GM19193 (cell line): ENCODE data around the gene CALY.

Experiments
- POLR2A ChIP-seq: IDR thresholded peaks from 4 replicates; pipeline ENCODE4 v1.6.1; 2011; ENCODE audit not compliant: insufficient read depth, insufficient read length; ENCODE audit errors: extremely low read depth

CALY gene

DNA sequence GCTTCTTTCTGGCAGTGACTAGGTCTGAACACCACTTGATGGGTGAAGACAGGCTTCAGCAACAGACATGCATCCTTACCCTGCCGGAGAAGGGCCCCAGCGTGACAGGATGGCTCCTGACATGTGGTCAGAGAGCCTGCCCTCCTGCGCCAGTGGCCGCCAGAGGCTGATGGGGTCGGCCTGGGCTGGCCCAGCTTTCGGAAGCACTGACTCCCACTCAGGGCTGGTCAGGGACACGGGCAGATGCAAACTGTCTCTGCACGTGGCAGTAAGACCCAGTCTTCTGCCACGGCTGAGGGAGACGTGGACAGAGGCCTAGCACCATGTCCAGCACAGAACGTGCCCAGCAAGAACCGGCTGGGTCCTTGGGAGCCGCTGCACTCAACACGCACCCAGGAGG, 38.2 kb downstream of the CALY start:
- TF ChIP-seq POLR2A = no peak

GRCh38 chr10:133297504-133297903, 39.2 kb downstream of the CALY start:
- no peak for TF ChIP-seq POLR2A

DNA sequence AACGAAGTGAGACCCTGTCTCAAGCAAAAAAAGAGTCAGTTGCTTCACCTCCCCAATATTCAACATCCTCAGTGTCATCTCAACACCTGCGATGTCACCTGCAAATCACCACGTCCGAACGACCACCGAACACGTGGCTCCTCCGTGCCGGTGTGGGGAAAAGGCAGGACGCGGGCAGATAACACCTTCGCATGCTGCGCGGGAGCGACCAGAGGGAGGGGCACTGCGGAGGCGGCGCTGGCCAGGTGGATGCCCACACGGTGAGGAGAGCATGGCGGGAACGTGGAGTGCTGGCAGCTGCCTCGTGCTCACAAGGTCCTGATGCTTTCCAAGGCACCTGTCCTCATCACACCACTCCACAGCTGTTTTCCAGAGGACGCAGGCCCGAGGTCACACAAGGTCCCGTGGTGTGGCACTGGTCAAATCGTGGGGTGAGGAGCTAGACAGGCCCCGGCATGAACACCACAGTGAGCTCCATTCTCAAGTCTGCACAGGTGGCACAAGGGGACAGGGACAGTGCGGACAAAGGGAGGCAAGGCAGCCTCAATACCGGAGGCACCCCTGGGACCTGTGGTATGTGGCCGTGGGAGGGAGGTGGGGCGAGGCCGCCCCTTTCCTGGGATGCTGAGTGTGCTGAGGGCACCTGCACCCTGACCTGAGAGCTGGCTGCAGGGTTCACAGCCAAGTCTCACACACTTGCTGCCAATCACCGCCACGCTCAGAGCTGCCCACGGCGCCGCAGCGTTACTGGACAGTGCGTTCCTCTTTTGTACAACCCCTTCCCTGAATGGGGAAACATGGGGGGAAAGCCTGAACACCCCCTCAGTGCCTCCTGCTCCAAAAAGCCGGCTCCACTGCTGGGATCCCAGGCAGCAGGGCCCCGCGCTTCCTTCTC, 41.0 kb downstream of the CALY start:
- no peak for TF ChIP-seq POLR2A

- no peak for TF ChIP-seq POLR2A
Measured at GRCh38 chr10:133294189-133294588, 42.5 kb downstream of the CALY start.

DNA sequence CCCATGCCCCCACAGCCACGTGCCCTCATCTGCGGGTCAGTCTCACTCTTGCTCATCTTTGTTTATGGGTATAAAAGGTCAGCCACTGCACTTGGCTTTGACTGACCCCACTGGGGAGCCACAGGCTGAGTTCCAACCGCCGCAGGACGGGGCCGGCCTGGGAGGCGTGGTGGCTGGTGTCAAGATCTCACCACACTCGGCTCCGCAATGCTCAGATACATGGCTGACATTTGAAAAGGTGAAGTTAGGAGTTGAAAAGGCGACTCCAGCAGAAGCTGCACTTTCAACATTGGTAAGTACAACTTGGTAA, 42.9 kb downstream of the CALY start:
- TF ChIP-seq POLR2A = no peak

- no peak for TF ChIP-seq POLR2A
Measured at GRCh38 chr10:133292919-133293809, 43.5 kb downstream of the CALY start.

DNA sequence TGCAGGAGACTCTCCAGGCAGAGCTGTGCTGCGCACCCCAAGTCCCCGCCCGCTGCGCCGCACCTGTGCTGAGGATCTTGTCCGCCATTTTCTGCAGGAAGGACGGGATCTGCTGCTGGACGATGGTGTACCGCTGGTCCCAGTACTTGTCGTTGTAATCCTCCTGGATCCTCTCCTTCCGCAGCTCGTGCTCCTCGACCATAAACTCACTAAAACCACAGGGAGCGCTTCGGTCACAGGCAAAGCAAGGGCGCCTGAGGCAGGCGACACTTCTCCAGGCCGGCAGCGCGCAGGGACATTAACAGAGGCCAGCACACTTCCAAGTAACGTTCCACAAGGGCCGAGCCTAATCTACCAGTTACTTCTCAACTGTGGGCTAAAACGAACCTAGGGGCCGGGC, 46.9 kb downstream of the CALY start:
- TF ChIP-seq POLR2A = no peak

DNA sequence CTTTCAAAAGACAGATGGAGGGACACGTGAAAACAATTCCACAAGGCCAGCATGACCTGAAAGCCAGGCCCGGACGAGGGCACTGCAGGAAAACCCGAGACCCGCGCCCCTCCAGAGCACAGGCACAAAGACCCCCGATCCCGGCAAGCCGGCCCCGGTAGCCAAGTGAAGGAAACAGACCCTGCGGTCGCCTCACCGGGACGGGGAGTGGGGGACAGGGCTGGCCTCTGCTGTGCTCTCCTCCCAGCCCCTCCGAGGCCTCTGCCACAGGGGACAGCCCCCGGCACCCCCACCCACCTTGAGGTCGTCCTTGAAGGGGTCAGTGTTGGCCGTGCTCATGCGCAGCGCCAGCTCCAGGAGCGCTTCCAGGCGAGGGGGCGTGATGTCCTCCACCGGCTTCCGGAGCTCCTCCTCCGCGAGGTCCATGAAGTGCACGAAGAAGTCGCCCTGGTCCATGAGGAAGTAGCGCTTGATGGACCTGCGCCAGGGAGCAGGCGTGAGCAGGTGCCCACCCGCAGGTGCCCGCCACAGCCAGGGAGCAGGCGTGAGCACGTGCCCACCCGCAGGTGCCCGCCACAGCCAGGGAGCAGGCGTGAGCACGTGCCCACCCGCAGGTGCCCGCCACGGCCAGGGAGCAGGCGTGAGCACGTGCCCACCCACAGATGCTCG, 48.7 kb downstream of the CALY start:
- TF ChIP-seq POLR2A = no peak

DNA sequence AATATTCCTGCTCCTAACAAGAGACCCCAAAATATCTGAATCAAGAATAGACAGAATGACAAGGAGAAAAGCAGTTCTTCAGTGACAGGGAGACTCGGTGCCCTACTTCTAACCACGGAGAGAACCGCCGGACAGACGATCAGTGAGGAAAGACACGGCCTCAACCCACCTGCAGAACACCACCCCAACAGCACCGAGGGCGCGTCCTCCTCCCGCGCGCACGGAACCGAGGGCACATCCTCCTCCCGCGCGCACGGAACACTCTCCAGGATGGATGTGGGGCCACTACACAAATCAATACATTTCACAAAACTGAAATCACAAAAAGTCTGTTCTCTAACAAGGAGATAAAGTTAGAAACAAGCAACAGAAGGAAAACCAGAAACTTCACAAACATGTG, 50.3 kb downstream of the CALY start:
- no peak for TF ChIP-seq POLR2A

DNA sequence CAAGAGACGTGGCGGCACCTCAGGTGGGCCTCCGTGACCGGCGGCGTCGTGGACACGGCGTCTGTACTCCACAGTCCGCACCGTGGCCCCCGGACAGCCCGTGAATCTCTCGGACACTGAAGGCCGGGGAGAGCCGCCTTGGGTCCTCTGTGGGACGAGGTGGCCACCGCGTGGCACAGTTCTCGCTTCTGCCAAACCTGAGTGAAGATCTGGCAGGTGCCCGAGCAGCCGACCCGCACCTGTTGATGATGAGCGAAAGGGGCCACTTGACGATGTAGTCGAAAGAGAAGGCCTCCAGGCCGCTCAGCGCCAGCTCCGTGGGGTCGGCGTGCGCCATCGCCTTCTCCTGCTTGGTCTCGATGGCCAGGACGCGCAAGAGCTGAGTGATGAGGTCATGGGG, 51.5 kb downstream of the CALY start:
- TF ChIP-seq POLR2A = no peak

DNA sequence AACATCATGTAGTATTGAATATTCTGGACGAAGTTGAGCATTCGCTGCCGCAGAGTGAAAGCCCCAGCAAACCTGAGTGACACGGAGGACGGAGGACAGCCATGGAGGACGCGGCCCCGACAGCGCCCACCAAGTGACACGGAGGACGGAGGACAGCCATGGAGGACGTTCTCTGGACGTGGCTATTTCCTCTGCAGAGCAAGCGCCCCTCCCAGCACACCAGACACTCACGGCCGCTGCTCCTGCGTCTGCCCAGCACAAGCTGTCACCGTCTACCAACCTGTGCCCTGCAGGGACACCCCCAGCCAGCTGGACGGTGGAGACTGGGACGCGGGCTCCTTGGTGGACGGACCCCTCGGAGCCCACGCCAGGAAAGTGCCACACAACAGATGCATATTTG, 52.8 kb downstream of the CALY start:
- no peak for TF ChIP-seq POLR2A

DNA sequence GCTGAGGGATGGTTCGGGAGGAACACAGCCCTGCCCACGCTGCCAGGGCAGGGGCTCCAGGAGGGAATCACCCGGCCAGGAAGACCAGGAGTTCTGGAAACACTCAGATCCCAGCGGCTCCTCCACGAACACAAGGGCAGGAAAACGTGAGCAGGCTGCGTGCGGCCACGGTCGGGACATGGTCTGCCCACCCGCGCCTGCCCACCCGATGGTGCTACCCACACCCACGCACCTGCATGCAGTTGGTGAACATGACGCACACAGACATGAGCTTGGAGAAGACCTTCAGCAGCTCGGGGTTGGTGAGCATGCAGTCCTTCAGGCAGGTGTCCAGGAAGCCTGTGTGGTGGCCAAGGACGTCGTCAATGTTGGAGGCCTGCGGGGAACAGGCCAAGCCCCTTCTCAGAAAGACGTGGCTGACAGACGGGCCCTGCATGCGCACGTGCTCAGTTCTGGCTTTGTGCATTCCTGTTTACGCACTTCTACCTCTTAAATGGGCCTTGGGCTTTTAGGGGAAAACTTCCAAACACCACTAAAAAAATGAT, 53.8 kb downstream of the CALY start:
- no peak for TF ChIP-seq POLR2A

DNA sequence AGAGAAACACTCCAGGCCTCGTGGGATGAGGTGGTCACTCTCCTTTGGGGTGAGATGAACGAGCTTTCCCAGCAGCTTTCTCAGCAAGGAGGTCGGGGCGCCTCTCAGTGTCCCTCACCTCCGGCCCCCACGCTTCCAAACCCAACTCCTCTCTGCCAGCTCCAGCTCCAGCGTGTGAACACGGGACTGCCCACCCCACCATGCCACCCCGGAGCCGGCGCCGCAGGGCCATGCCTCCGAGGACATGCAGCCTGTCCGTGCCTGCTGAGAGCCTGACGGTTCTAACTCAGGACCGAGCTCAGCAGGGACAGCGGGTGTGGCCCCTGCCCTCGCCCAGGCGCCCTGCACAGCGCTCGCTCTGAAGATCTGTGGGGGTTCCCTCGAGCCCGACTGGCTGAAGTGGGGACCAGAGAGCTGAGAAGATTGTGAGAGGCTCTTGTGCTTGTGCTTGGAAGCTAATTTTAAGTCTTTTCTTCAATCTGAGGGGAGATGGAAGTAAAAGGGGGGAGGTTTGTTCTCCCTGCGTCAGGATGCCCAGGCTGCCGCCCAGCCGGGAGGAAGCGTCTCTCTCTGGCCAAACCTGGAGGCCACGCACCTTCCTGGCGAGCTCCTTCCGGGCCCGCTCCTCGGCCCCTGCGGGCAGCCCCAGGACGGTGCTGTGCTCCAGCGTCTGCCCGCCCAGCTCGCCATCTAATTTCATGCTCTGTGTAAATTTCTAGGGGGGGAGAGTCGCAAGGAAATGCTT, 54.9 kb downstream of the CALY start:
- no peak for TF ChIP-seq POLR2A

DNA sequence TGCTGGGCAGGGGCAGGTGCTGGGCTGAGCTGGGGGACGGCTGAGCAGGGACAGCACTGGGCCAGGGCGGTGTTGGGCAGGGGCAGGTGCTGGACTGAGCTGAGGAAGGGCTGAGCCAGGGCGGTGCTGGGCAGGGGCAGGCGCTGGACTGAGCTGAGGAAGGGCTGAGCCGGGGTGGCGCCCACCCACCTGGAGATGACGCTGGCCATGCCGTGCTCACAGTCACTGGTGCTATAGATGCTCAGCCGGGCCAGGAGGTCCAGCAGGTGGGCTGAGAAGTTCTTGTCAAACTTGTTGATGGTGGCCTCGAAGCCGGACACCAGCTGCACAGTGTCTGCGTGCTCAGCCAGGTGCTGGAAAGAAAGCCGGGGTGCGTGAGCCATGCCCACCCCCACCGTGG, 55.6 kb downstream of the CALY start:
- no peak for TF ChIP-seq POLR2A

GRCh38 chr10:133280391-133281059, 56.2 kb downstream of the CALY start:
- no peak for TF ChIP-seq POLR2A
